Pancreas (tissue), 10 donors: ENCODE measurements around the gene SKIC8. TPM values are rescaled to one million over a fixed set of nuclear protein-coding genes. Genes with fewer than 3 reads are reported as not detected.

Experiments used
- ATAC-seq, 4 donors: fragments of 200-7000 bp; cut with Tn5 transposase; one replicate each; pipeline versions ENCODE4 v1.8.0 to v1.9.1; 2020; ENCODE audit warnings: mild to moderate bottlenecking in 4 of 4, moderate library complexity in 4 of 4
- DNase-seq, 6 donors: peaks; one replicate each; pipeline ENCODE4 v3.0.0-alpha.2; 2020
- FAIRE-seq: peaks from 2 replicates; lab custom pipeline; 2012; peaks lifted over from hg19 to GRCh38; lab: Jason Lieb, UNC
- H3K27ac ChIP-seq, 4 donors: fragments of 200-600 bp; sonication (generic); 1 replicate in 3 of 4; 2 replicates in 1 of 4; pipeline versions ENCODE4 v1.5.0 to v1.8.0; 2020
- H3K27me3 ChIP-seq, 4 donors: fragments of 200-600 bp; one replicate each; pipeline ENCODE4 v1.8.0; 2021
- H3K36me3 ChIP-seq, 3 donors: fragments of 200-600 bp; sonication (generic) in 1 of 3; one replicate each; pipeline versions ENCODE4 v1.5.0 to v1.8.0; 2020 to 2021
- H3K4me1 ChIP-seq, 3 donors: fragments of 200-600 bp; one replicate each; pipeline ENCODE4 v1.8.0; 2021
- H3K4me3 ChIP-seq, 4 donors: fragments of 200-600 bp; sonication (generic) in 2 of 4; one replicate each; pipeline versions ENCODE4 v1.5.0 to v1.8.0; 2020 to 2021
- H3K9me3 ChIP-seq, 4 donors: fragments of 200-600 bp; one replicate each; pipeline ENCODE4 v1.8.0; 2021
- CTCF ChIP-seq, 4 donors: fragments of 200-600 bp; sonication (generic) in 3 of 4; IDR thresholded peaks; one replicate each; pipeline versions ENCODE4 v1.5.0 to v1.8.0; 2021; ENCODE audit warnings: antibody characterized with exemption in 4 of 4
- WGBS, 2 donors: extraction: QIAGEN DNeasy Blood & Tissue Kit; methylation state at CpG; one replicate each; pipeline ENCODE4 v1.1.7; 2013; 5-methylcytosine and 5-hydroxymethylcytosine counted together
- intact Hi-C, 3 donors: fragments of 100-400 bp; cut with DNase I; formaldehyde crosslinking; loops; one replicate each; pipeline versions ENCODE4 v1.11.1 to v1.14.2; 2022
- polyA plus RNA-seq, 2 donors: library from polyadenylated mRNA; stranded (reverse); fragments of 200-250 nt; gene quantifications; one replicate each; pipeline ENCODE4 v1.2.3, GENCODE V29; 2013
- total RNA-seq, 6 donors: library from RNA; stranded (reverse); fragmentation: NEBNext Ultra II Directional in 4 of 6; extraction: Animal tissue kit (Norgen Biotek cat#: 25700) in 4 of 6; gene quantifications; one replicate each; pipeline versions ENCODE4 v1.2.1 to v1.2.4, GENCODE V29; 2021 to 2023
- donor health status: healthy with polysubstance abuse.
- donor health status: DM: no; HTN: no; CAD: no; lungs with moderate emphysema.
- donor health status: DM: no; HTN: no; CAD: no.
- donor health status: control.
- donor health status: control.
- donor health status: Bipolar disorder and iron deficiency.
- donor health status: DM: yes; HTN: yes; CAD: no.
- donor health status: DM: no; HTN: no; CAD: no.
- donor health status: DM: no; HTN: no; CAD: no.
- donor health status: DM: yes; HTN: yes; CAD: no.

The SKIC8 gene
- total and polyA plus RNA-seq, 8 donors: 17.2 to 44.6 (median 21.2) TPM

- Histone ChIP-seq H3K4me3 (no peak overlapping the region), H3K27ac (no peak overlapping the region), H3K27me3 (no peaks in the 10 kb centered on the region), H3K4me1 (peaks cover 4 to 8% (median 6%) of the 10 kb centered on the region in 3 donors), H3K36me3 (no peaks in the 10 kb centered on the region), H3K9me3 (no peaks in the 10 kb centered on the region)
- ATAC-seq (peak in 3 of 4 donors; percentile 29 to 65 (median 52)), DNase-seq (no peak), FAIRE-seq (no peak)
- TF ChIP-seq CTCF (IDR thresholded peaks at IDR 0.05): no peak
- intact Hi-C loops: no loop called here
- 43 to 55% methylated on average over 1 of the region's 1 CpG for WGBS, 2 donors
Observed at GRCh38 chr15:78292219-78292618, 7.2 kb downstream of the SKIC8 start.

DNA sequence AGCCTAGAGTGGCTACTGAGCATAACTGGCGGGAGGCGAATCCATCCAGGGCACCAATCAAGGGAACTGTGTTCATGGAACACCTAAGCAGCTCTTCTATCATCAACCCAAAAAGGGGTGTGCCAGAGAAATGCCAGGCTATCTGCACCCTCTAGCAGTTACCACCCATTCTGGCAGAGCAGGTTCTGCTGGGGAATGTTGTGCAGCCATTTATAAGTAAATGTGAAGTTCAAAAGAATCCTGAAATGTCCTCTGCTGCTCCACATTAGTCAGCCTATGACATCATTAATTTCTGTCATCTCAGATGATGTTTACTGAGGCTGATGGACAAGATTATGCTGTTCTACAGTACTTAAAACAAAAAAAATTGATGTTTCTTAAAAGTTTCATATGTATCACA, 7.7 kb downstream of the SKIC8 start:
- Histone ChIP-seq H3K36me3 (no peaks in the 10 kb centered on the region), H3K4me1 (peaks cover 4 to 8% (median 6%) of the 10 kb centered on the region in 3 donors), H3K27ac (no peak overlapping the region), H3K4me3 (no peak overlapping the region), H3K27me3 (no peaks in the 10 kb centered on the region), H3K9me3 (no peaks in the 10 kb centered on the region)
- no peak for TF ChIP-seq CTCF (IDR thresholded peaks at IDR 0.05)
- intact Hi-C loops: no loop called here
- DNase-seq: no peak
- 96 to 100% methylated on average over 2 of the region's 2 CpGs for WGBS, 2 donors
- FAIRE-seq: no peak
- ATAC-seq: peak; percentile 45 to 81 (median 72)

DNA sequence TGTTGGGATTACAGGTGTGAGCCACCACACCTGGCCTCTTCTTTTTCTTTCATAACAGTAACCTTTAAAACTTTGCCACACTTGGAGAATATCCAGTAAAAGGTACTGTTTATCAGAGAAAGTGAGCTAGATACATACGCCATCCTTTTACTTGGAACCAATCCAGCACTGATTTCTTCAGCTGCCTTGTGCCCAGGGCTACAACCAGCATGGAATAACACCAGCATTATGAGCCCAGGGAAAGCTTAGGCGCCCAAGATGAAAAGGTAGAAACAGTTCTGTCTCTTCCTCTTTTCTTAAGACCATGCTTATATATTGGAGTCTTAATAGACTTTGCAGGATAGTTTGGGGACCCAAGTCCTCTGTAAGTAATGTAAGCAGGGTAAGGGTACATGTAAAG, 8.4 kb downstream of the SKIC8 start:
- Histone ChIP-seq H3K27ac (no peak overlapping the region), H3K27me3 (no peaks in the 10 kb centered on the region), H3K4me1 (peaks cover 4 to 8% (median 6%) of the 10 kb centered on the region in 3 donors), H3K4me3 (no peak overlapping the region), H3K36me3 (peaks cover 0 to 1% (median 0%) of the 10 kb centered on the region in 3 donors), H3K9me3 (no peaks in the 10 kb centered on the region)
- DNase-seq: no peak
- intact Hi-C loops: no loop called here
- no peak for TF ChIP-seq CTCF (IDR thresholded peaks at IDR 0.05)
- FAIRE-seq: no peak
- 47 to 60% methylated on average over 2 of the region's 2 CpGs for WGBS, 2 donors
- ATAC-seq: peak in 2 of 4 donors; percentile 21 to 52

DNA sequence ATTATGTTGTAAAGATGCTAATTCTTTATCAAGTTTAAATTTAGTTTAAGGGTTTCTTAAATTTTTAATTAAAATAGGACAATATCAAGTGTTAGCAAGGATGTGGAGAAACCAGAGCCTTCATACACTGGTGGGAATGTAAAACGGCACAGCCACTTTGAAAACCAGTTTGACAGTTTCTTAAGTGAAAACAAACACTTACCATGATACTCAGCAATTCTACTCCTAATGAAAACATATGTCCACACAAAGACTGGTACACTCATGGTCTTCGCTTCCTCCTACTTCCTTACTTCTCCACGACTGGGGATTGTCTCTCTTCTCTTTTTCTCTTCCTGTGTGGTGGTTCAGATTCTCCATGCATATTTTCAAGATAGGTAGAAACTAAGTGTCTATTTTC, 9.2 kb downstream of the SKIC8 start:
- no peak for TF ChIP-seq CTCF (IDR thresholded peaks at IDR 0.05)
- intact Hi-C loops: no loop called here

DNA sequence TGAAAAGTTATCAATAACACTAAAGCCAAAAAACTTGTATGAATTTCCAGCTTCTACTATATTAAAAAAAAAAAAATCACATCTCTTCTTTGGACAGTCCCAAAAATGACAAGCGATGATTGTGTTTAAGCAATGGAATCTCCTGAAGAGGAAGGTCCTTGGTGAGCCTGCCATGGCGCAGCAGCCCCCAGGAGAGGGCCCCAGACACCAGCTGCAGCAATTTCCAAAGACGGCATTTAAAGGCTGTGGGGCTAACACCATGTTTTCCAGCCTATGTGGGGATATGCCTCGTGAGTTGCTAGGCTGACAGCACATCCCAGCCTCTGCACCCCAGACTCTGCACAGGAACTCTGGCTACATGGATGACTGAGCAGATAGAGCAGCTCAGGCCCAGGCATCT, 14.7 kb downstream of the SKIC8 start:
- FAIRE-seq: no peak
- 83 to 92% methylated on average over 4 of the region's 4 CpGs for WGBS, 2 donors
- ATAC-seq: no peak
- Histone ChIP-seq H3K27ac (no peak overlapping the region), H3K9me3 (no peaks in the 10 kb centered on the region), H3K4me3 (no peak overlapping the region), H3K27me3 (no peaks in the 10 kb centered on the region), H3K36me3 (peaks cover 0 to 18% (median 12%) of the 10 kb centered on the region in 3 donors), H3K4me1 (no peaks in the 10 kb centered on the region)
- TF ChIP-seq CTCF (IDR thresholded peaks at IDR 0.05): no peak
- no peak for DNase-seq
- intact Hi-C loops: no loop called here

More for the DNA sequence above, 9.2 kb downstream of the SKIC8 start:
- no peak for ATAC-seq
- Histone ChIP-seq H3K4me3 (no peak overlapping the region), H3K36me3 (peaks cover 0 to 9% (median 0%) of the 10 kb centered on the region in 3 donors), H3K9me3 (no peaks in the 10 kb centered on the region), H3K27ac (no peak overlapping the region), H3K27me3 (no peaks in the 10 kb centered on the region), H3K4me1 (peaks cover 4 to 8% (median 6%) of the 10 kb centered on the region in 3 donors)
- FAIRE-seq: no peak
- 76 to 78% methylated on average over 3 of the region's 3 CpGs for WGBS, 2 donors
- DNase-seq: no peak
